HL-60 (cell line): Measurements from ENCODE around the gene SPC25.

Experiments used
- CTCF ChIP-seq: IDR thresholded peaks from one replicate; pipeline ENCODE4 v1.5.1; 2011; ENCODE audit warnings: low read length, control low read depth, inconsistent platforms; ENCODE audit not compliant: insufficient read depth
- GABPA ChIP-seq: IDR thresholded peaks from 2 replicates; pipeline ENCODE4 v1.6.1; 2012; ENCODE audit warnings: low read depth
- POLR2AphosphoS5 ChIP-seq: IDR thresholded peaks from 2 replicates; pipeline ENCODE4 v1.6.1; 2012; ENCODE audit warnings: low read depth
- REST ChIP-seq: IDR thresholded peaks from 2 replicates; pipeline ENCODE4 v1.6.1; 2012; ENCODE audit warnings: low read depth; ENCODE audit not compliant: insufficient replicate concordance
- SPI1 ChIP-seq: IDR thresholded peaks from 2 replicates; pipeline ENCODE4 v1.6.1; 2012; ENCODE audit warnings: low read depth, mild to moderate bottlenecking, borderline replicate concordance

- TF ChIP-seq POLR2AphosphoS5 (peak; percentile 47; the same call in 1 of the 2 replicates), CTCF (no peak), REST (no peak), GABPA (peak; percentile 42; the same call in 1 of the 2 replicates), SPI1 (peak; percentile 47; the same call in 1 of the 2 replicates)
Measured at GRCh38 chr2:168890006-168890782, at the start of gene SPC25.
